Limb (tissue), 2 donors: Measurements from ENCODE around the gene ECE1.

Experiments
- DNase-seq, 2 donors: peaks; one replicate each; pipeline ENCODE4 v3.0.0-alpha.2; 2016; ENCODE audit errors: extremely low spot score in 2 of 2

The ECE1 gene

GRCh38 chr1:21289700-21290545 is at the start of gene ECE1:
Gene ECE1, minus strand, starts transcription at chr1:21290463. Its CDS starts 49 bp downstream, at chr1:21290414.
- DNase-seq: peak; percentile 55 to 83

- DNase-seq: no peak
Measured at GRCh38 chr1:21339356-21340229, 49.3 kb upstream of the ECE1 start.

- DNase-seq: peak in 1 of 2 donors; percentile 78
Measured at GRCh38 chr1:21338573-21339355, 48.5 kb upstream of the ECE1 start.

- no peak for DNase-seq
Measured at GRCh38 chr1:21337928-21338572, 47.8 kb upstream of the ECE1 start.

- DNase-seq: no peak
Measured at GRCh38 chr1:21337454-21337927, 47.2 kb upstream of the ECE1 start.

- DNase-seq: no peak
Measured at GRCh38 chr1:21337010-21337437, 46.8 kb upstream of the ECE1 start.

- DNase-seq: no peak
Measured at GRCh38 chr1:21335750-21336224, 45.5 kb upstream of the ECE1 start.

GRCh38 chr1:21335088-21335691 is 44.9 kb upstream of the ECE1 start:
- DNase-seq: peak in 1 of 2 donors; percentile 28

- peak in 1 of 2 donors; percentile 77 for DNase-seq
Measured at GRCh38 chr1:21334214-21335087, 44.2 kb upstream of the ECE1 start.

- DNase-seq: no peak
Measured at GRCh38 chr1:21333824-21334213, 43.6 kb upstream of the ECE1 start.

- no peak for DNase-seq
Measured at GRCh38 chr1:21332554-21333311, 42.5 kb upstream of the ECE1 start.

GRCh38 chr1:21331752-21332478 is 41.7 kb upstream of the ECE1 start:
- DNase-seq: no peak

- DNase-seq: no peak
Measured at GRCh38 chr1:21330544-21330943, 40.3 kb upstream of the ECE1 start.

GRCh38 chr1:21329209-21329844 is 39.1 kb upstream of the ECE1 start:
- DNase-seq: no peak

- no peak for DNase-seq
Measured at GRCh38 chr1:21327566-21328323, 37.5 kb upstream of the ECE1 start.

GRCh38 chr1:21326861-21327344 is 36.6 kb upstream of the ECE1 start:
- no peak for DNase-seq
